ENCODE data around the gene KIF6.
"Not testable (repeated sequence)": the region's sequence is repeated elsewhere in the genome, so short reads cannot be mapped to it uniquely, and the experiment has no call there.

KIF6 gene

DNA sequence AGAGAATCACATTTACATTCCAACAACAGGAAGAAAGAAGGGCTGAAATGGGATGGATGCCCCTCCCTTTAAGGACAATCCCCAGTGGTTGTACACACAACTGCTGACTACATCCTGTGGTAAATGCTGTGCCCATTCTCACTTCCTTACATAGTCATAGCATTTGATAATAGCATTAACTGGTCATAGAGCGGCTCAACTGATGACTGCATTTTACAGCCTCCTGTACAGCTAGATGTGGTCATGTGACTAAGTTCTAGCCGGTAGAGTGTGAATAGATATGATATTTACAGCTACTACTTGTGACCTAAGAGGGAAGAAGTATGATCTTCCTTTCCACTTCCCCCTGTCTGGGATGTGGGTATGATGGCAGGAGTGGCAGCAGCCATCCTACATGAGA is 435.7 kb downstream of the KIF6 start:
- no peak overlapping the region for H3K27ac ChIP-seq
- no peak overlapping the region for H3K4me3 ChIP-seq (ENCODE audit: low read depth, low read length)
- no peaks in the 10 kb centered on the region for H3K27me3 ChIP-seq (ENCODE audit: insufficient read depth, low read depth, severe bottlenecking)
- peaks cover 9% of the 10 kb centered on the region for H3K9me3 ChIP-seq (ENCODE audit: severe bottlenecking)
- no peak for DNase-seq
- TF ChIP-seq, protein P1, sequence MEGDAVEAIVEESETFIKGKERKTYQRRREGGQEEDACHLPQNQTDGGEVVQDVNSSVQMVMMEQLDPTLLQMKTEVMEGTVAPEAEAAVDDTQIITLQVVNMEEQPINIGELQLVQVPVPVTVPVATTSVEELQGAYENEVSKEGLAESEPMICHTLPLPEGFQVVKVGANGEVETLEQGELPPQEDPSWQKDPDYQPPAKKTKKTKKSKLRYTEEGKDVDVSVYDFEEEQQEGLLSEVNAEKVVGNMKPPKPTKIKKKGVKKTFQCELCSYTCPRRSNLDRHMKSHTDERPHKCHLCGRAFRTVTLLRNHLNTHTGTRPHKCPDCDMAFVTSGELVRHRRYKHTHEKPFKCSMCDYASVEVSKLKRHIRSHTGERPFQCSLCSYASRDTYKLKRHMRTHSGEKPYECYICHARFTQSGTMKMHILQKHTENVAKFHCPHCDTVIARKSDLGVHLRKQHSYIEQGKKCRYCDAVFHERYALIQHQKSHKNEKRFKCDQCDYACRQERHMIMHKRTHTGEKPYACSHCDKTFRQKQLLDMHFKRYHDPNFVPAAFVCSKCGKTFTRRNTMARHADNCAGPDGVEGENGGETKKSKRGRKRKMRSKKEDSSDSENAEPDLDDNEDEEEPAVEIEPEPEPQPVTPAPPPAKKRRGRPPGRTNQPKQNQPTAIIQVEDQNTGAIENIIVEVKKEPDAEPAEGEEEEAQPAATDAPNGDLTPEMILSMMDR (IDR thresholded peaks at IDR 0.05; ENCODE audit: low read depth, low read length), result no peak
- H3K36me3 ChIP-seq, result no peaks in the 10 kb centered on the region; the same call in 1 of the 2 replicates

DNA sequence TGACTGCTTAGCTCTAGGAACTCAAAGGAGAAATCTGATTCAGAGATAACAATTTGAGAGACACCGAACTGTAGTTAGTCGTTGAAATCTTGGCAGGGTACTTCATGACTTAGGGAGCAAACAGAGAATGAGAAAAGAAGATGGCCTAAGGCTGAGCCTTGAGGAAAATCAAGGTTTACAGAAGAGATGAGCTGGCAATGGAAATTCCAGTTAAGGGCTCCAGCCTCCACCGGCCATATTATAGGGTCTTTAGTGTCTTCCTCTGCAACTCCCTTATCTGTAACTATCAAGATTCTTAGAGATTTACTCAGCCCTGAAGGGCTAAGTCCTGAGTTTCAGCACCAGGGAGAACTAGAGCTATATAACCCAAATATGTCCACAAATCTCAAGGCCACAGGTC is 437.6 kb downstream of the KIF6 start:
- Histone ChIP-seq H3K27ac (no peak overlapping the region), H3K27me3 (ENCODE audit: insufficient read depth, low read depth, severe bottlenecking) (no peaks in the 10 kb centered on the region), H3K4me3 (ENCODE audit: low read depth, low read length) (no peak overlapping the region), H3K36me3 (no peaks in the 10 kb centered on the region; the same call in 1 of the 2 replicates), H3K9me3 (ENCODE audit: severe bottlenecking) (peaks cover 9% of the 10 kb centered on the region)
- TF ChIP-seq, protein P1 (IDR thresholded peaks at IDR 0.05; ENCODE audit: low read depth, low read length), result no peak
- no peak for DNase-seq

DNA sequence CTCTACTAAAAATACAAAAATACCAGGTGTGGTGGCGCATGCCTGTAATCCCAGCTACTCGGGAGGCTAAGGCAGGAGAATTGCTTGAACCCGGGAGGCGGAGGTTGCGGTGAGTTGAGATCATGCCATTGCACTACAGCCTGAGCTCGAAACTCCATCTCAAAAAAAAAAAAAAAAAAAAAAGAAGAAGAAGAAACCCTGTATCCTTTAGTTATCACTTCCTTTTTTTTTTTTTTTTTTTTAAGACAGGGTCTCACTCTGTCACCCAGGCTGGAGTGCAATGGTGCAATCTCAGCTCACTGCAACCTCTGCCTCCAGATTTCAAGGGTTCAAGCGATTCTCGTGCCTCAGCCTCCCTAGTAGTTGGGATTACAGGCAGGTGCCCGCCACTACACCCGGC is 438.6 kb downstream of the KIF6 start:
- H3K27ac ChIP-seq; H3K27me3 ChIP-seq (ENCODE audit: insufficient read depth, low read depth, severe bottlenecking); H3K4me3 ChIP-seq (ENCODE audit: low read depth, low read length); H3K9me3 ChIP-seq (ENCODE audit: severe bottlenecking); DNase-seq; H3K36me3 ChIP-seq: not testable (repeated sequence)

DNA sequence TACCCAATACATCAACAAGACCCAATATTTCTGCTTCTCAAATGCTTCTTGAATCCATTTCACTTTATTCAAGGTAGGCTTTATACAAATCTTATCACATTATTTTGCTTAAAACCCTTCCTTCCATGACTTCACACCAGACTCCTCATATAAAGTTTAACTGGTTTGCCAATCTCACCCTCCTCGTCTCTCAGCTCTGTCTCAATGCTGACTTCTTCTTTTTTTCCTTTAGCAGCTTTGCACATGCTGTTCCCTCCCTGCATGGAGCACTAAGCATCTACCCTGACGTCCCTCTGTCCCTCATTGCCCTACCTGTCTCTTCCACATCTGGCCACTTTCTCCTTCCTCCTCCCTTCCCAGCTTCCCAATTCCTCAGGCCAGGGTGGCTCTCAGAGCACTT is 442.4 kb downstream of the KIF6 start:
- no peak overlapping the region for H3K27ac ChIP-seq
- H3K9me3 ChIP-seq (ENCODE audit: severe bottlenecking), result peaks cover 5% of the 10 kb centered on the region
- no peaks in the 10 kb centered on the region for H3K27me3 ChIP-seq (ENCODE audit: insufficient read depth, low read depth, severe bottlenecking)
- TF ChIP-seq, protein P1 (IDR thresholded peaks at IDR 0.05; ENCODE audit: low read depth, low read length), result no peak
- H3K4me3 ChIP-seq (ENCODE audit: low read depth, low read length), result no peak overlapping the region
- no peaks in the 10 kb centered on the region; the same call in 1 of the 2 replicates for H3K36me3 ChIP-seq
- no peak for DNase-seq

DNA sequence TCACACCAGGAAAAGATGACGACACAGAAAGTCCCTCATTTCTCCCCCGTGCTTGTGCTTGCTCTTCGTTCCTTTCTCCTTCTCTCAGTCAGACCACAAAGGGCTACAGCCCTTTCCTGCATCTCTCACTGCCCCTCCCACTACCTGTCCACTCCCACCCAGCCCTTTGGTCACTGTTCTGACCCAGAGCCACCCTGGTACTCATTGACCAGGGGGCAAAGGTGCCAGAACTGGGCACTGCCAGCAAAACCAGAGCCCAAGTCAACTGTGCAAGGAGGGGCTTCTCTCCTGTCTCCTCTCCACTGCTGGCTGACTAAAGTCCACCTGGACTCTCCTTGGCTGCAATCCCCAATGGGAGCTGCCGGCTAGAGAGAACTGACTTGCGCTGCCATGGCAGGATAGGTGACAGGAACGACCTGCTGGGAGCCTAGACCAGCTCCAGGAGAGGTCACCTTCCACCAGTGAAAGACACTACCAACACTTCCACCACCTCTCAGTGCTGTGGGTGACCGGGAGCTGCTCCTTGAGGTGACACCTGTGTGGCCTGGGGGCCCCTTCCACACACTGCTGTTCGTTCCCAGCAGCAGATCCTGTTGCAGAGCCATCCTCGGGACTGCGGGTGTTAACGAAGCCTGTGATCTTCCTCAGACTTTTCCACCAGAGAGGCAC is 443.8 kb downstream of the KIF6 start:
- TF ChIP-seq, protein P1 (IDR thresholded peaks at IDR 0.05; ENCODE audit: low read depth, low read length), result no peak

DNA sequence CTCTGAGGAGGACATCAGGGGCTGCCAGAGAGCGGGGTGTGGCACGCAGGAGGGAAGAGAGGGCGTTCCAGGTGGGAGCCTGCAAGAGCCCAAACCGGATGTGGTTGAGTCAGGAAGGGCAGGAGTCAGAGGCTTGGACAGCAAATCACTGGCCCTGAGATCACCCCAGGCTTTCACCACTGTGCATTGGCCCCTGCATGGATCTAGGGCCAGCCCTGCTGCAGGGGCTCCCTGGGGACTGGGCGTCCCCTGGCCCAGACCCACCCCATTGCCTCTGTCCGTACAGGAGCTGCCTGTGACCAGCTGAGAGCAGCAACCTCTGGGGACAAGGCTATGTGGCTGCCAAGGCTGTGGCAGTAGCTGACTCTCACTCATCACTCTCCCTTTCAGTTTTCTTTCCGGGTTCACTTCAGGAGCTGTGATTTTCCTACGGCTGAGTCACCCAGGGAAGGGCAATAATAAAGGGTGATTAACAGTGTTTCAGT is 444.9 kb downstream of the KIF6 start:
- no peak overlapping the region for H3K4me3 ChIP-seq (ENCODE audit: low read depth, low read length)
- no peak overlapping the region for H3K27ac ChIP-seq

More for the DNA sequence above, 443.8 kb downstream of the KIF6 start:
- no peak for DNase-seq
- Histone ChIP-seq H3K27ac (no peak overlapping the region), H3K27me3 (ENCODE audit: insufficient read depth, low read depth, severe bottlenecking) (no peaks in the 10 kb centered on the region), H3K36me3 (no peaks in the 10 kb centered on the region), H3K4me3 (ENCODE audit: low read depth, low read length) (no peak overlapping the region), H3K9me3 (ENCODE audit: severe bottlenecking) (peaks cover 3% of the 10 kb centered on the region)

More for the DNA sequence above, 444.9 kb downstream of the KIF6 start:
- DNase-seq, result no peak
- TF ChIP-seq, protein P1 (IDR thresholded peaks at IDR 0.05; ENCODE audit: low read depth, low read length), result no peak
- peaks cover 3% of the 10 kb centered on the region for H3K9me3 ChIP-seq (ENCODE audit: severe bottlenecking)
- no peaks in the 10 kb centered on the region for H3K27me3 ChIP-seq (ENCODE audit: insufficient read depth, low read depth, severe bottlenecking)
- no peaks in the 10 kb centered on the region for H3K36me3 ChIP-seq
